ENCODE results near the gene ZNF333.

The ZNF333 gene

DNA sequence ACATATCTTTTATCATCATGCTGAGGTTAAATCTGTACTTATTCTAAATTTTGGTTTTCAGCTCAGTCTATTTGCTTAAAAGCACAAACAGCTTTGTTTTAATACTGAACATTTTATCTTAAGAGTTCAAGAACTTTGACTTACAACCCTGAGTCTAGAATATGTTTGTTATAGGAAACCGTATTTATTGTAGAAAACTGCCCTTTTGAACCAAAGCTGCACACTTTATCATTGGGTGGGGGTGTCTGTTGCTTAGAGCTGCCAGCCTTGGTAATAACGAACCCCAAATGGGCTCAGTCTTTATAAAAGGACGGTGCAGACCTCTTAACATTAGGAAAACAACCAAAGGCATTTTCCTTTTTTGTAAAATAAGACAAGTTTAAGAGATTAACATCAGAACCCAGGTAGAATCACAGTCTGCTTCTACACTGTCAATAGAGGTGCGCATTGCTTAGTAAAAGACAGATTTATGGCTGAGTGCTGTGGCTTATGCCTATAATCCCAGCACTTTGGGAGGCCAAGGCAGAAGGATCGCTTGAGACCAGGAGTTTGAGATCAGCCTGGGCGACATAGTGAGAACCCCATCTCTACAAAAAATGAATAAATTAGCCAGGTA, 29.9 kb upstream of the ZNF333 start:
- DNase-seq (ENCODE audit: low read depth, low spot score) = no peak
- in situ Hi-C loops (cut with HindIII; ENCODE audit: low sequenced_read_pairs) = no loop called here
- TF ChIP-seq, protein P1, sequence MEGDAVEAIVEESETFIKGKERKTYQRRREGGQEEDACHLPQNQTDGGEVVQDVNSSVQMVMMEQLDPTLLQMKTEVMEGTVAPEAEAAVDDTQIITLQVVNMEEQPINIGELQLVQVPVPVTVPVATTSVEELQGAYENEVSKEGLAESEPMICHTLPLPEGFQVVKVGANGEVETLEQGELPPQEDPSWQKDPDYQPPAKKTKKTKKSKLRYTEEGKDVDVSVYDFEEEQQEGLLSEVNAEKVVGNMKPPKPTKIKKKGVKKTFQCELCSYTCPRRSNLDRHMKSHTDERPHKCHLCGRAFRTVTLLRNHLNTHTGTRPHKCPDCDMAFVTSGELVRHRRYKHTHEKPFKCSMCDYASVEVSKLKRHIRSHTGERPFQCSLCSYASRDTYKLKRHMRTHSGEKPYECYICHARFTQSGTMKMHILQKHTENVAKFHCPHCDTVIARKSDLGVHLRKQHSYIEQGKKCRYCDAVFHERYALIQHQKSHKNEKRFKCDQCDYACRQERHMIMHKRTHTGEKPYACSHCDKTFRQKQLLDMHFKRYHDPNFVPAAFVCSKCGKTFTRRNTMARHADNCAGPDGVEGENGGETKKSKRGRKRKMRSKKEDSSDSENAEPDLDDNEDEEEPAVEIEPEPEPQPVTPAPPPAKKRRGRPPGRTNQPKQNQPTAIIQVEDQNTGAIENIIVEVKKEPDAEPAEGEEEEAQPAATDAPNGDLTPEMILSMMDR (IDR thresholded peaks at IDR 0.05; ENCODE audit: low read depth, low read length) = no peak
- no peak overlapping the region for H3K4me3 ChIP-seq (ENCODE audit: low read depth, low read length)

DNA sequence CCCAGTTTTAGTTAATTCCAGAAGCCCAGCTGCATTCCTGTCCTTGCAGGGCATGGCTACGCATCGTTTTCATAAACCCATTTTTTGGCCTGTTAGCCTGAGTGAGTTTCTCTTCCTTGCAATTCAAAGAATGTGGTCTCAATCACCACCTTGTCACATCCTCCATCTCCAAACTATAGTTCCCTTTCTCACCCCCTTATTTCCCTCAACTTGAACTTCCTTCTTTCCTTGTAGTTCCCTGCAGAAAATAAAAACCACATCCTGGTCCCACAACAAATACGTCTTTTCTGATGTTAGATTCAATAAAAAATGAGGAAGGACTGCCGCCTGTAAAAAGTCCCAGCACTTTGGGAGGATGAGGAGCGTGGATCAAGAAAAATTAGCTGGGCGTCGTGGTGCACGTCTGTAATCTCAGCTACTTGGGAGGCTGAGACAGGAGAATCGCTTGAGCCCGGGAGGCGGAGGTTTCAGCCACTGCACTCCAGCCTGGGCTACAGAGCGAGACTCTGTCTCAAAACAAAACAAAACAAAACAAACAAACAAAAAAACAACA, 28.4 kb upstream of the ZNF333 start:
- no peak for DNase-seq (ENCODE audit: low read depth, low spot score)
- in situ Hi-C loops (cut with HindIII; ENCODE audit: low sequenced_read_pairs) = no loop called here
- H3K4me3 ChIP-seq (ENCODE audit: low read depth, low read length) = no peak overlapping the region
- TF ChIP-seq, protein P1 (IDR thresholded peaks at IDR 0.05; ENCODE audit: low read depth, low read length) = no peak

DNA sequence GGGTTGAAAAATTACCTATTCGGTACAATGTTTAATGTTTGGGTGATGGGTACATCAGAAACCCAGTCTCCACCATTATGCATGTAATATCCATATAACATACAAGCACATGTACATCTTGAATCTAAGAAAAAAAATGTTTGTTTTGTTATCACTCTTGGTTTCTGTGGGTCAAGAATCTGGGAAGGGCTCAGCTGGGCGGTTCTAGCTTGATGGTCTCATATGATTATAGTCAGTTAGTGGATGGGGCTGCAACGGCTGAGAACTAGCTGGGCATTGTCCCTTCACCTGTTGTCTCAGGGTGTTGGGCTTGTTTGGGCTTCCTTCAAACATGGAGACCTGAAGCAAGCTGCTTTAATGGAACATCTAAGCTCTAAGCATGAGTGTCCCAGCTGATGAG, 19.9 kb upstream of the ZNF333 start:
- TF ChIP-seq, protein P1 (IDR thresholded peaks at IDR 0.05; ENCODE audit: low read depth, low read length) = no peak
- no peak for DNase-seq (ENCODE audit: low read depth, low spot score)
- no peak overlapping the region for H3K4me3 ChIP-seq (ENCODE audit: low read depth, low read length)
- in situ Hi-C loops (cut with HindIII; ENCODE audit: low sequenced_read_pairs) = no loop called here

DNA sequence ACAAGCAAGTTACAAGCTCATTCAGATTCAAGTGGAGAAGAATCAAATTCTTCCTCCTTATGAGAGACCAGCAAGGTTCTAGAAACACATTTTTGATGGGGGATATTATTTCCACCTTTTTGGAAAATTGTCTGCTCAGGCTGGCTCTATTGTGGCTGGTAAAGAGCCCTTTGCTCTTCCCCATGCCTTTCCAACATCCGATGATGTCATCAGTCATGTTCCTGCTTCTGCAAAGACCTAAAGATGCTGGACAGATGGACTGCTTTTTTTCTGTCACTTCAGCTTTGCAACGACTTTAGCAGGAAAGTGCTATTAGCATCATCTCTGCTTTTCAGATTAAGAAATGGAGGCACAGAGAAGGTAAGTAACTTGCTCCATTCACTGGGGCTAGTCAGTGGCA, 19.4 kb upstream of the ZNF333 start:
- no peak for DNase-seq (ENCODE audit: low read depth, low spot score)
- in situ Hi-C loops (cut with HindIII; ENCODE audit: low sequenced_read_pairs) = no loop called here
- no peak overlapping the region for H3K4me3 ChIP-seq (ENCODE audit: low read depth, low read length)
- TF ChIP-seq, protein P1 (IDR thresholded peaks at IDR 0.05; ENCODE audit: low read depth, low read length) = no peak

DNA sequence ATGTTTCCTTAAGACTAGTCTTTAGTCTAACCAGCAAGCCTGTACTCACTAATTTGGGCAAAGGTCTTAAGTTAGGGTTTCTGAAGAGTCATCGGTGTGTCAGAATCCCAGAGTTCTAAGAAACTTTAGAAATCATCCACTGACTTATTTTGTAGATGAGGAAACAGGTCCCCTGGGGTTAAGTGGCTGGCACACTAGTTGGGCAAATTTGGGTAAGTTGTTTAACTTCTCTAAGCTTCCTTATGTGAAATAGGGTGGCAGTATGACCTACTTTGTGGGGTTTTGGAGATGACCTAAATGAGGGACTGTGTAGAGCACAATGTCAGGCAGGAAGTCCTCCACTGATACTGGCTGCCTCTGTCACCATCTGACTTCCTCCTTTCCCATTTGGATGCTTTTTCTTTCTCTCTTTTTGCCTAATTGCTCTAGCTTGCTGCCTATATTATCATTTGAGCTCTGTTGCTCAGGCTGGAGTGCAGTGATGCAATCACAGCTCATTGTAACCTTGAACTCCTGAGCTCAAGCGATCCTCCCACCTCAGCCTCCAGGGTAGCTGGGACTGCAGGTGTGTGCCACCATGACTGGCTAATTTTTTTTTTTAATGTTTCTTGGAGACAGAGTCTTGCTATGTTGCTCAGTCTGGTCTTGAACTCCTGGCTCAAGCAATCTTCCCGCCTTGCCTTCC, 17.5 kb upstream of the ZNF333 start:
- in situ Hi-C loops (cut with HindIII; ENCODE audit: low sequenced_read_pairs) = no loop called here
- no peak for DNase-seq (ENCODE audit: low read depth, low spot score)
- no peak overlapping the region for H3K4me3 ChIP-seq (ENCODE audit: low read depth, low read length)
- TF ChIP-seq, protein P1 (IDR thresholded peaks at IDR 0.05; ENCODE audit: low read depth, low read length) = no peak

DNA sequence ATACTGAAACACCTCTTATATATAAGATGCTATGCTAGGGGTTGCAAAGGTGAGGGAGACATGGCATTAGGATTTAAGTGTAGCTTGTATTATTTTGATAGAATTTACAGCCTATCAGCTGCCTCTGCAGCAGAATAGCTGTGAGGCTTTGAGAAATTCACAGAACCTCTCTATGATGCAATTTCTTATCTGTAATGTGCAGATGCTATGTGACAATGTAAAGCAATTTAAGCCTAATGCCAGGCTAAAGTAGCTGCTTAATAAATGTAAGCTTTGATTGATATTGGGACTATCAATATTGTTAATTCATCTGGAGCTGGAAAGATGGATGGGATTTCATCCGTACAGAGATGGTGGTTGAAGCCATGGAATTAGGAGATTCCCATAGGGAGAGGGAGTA, 16.8 kb upstream of the ZNF333 start:
- H3K4me3 ChIP-seq (ENCODE audit: low read depth, low read length) = no peak overlapping the region
- TF ChIP-seq, protein P1 (IDR thresholded peaks at IDR 0.05; ENCODE audit: low read depth, low read length) = no peak
- DNase-seq (ENCODE audit: low read depth, low spot score) = no peak
- in situ Hi-C loops (cut with HindIII; ENCODE audit: low sequenced_read_pairs) = no loop called here
